Neural cell (in vitro differentiated cells): Measurements from ENCODE around the gene PDK1. TPM values are rescaled to one million over a fixed set of nuclear protein-coding genes. Genes with fewer than 3 reads are reported as not detected.

Source experiments
- H2AFZ ChIP-seq: fragments of 200-600, 300-800 bp; sonication (generic), shearing (Covaris generic); 2 replicates; pipeline ENCODE4 v1.6.0; 2014; ENCODE audit warnings: low read depth, mild to moderate bottlenecking, antibody characterized with exemption, low read length, moderate library complexity
- H3F3A ChIP-seq: fragments of 200-600 bp; shearing (Covaris generic); 2 replicates; pipeline ENCODE4 v1.6.1; 2016; ENCODE audit warnings: mild to moderate bottlenecking, moderate library complexity, mixed read lengths, antibody characterized with exemption, low read length; ENCODE audit not compliant: insufficient read depth, poor library complexity, severe bottlenecking
- H3K27ac ChIP-seq: fragments of 200-600, 300-800 bp; sonication (generic), shearing (Covaris generic); 2 replicates; pipeline ENCODE4 v1.5.1; 2014; ENCODE audit warnings: mild to moderate bottlenecking, low read length, moderate library complexity
- H3K27me3 ChIP-seq: fragments of 300-800, 200-600 bp; sonication (generic), shearing (Covaris generic); 2 replicates; pipeline ENCODE4 v1.6.0; 2014; ENCODE audit warnings: mild to moderate bottlenecking, low read depth, low read length, moderate library complexity; ENCODE audit not compliant: insufficient read depth
- H3K36me3 ChIP-seq: fragments of 300-800, 200-600 bp; sonication (generic), shearing (Covaris generic); 2 replicates; pipeline ENCODE4 v1.5.1; 2014; ENCODE audit warnings: mild to moderate bottlenecking, antibody characterized with exemption, low read length, moderate library complexity; ENCODE audit not compliant: insufficient read depth
- H3K4me2 ChIP-seq: fragments of 300-800, 200-600 bp; sonication (generic), shearing (Covaris generic); 2 replicates; pipeline ENCODE4 v1.6.0; 2014; ENCODE audit warnings: mild to moderate bottlenecking, low read length
- H3K4me3 ChIP-seq: fragments of 300-800, 200-600 bp; sonication (generic), shearing (Covaris generic); 2 replicates; pipeline ENCODE4 v1.5.1; 2014; ENCODE audit warnings: mild to moderate bottlenecking, low read length, moderate library complexity
- H3K79me2 ChIP-seq: fragments of 200-600 bp; shearing (Covaris generic); replicated peaks from 2 replicates; pipeline ENCODE4 v1.6.0; 2014; ENCODE audit warnings: mild to moderate bottlenecking, low read length, moderate library complexity; ENCODE audit not compliant: insufficient read depth
- H3K9ac ChIP-seq: fragments of 300-800, 200-600 bp; sonication (generic), shearing (Covaris generic); 2 replicates; pipeline ENCODE4 v1.6.1; 2016; ENCODE audit warnings: mild to moderate bottlenecking, low read length, mixed read lengths
- H3K9me2 ChIP-seq: fragments of 200-600 bp; shearing (Covaris generic); 2 replicates; pipeline ENCODE4 v1.6.1; 2016; ENCODE audit warnings: mild to moderate bottlenecking, low read length, mixed read lengths; ENCODE audit not compliant: insufficient read depth
- H3K9me3 ChIP-seq: fragments of 200-600, 300-800 bp; sonication (generic), shearing (Covaris generic); 2 replicates; pipeline ENCODE4 v1.6.1; 2016; ENCODE audit warnings: mild to moderate bottlenecking, mixed run types, low read length, moderate library complexity, mixed read lengths
- H4K20me1 ChIP-seq: fragments of 200-600 bp; shearing (Covaris generic); 2 replicates; pipeline ENCODE4 v1.6.1; 2016; ENCODE audit warnings: mild to moderate bottlenecking, mixed run types; ENCODE audit not compliant: insufficient read depth
- EP300 ChIP-seq: fragments of 450-650 bp; conservative IDR thresholded peaks from 2 replicates; pipeline ENCODE4 v1.6.1; 2014; ENCODE audit warnings: antibody characterized with exemption, mild to moderate bottlenecking, moderate library complexity; ENCODE audit not compliant: poor library complexity, severe bottlenecking
- EZH2 ChIP-seq: fragments of 200-600, 300-800 bp; shearing (Covaris generic), sonication (generic); IDR thresholded peaks from 2 replicates; pipeline ENCODE4 v1.6.1; 2014; ENCODE audit warnings: antibody characterized with exemption, low read length, borderline replicate concordance, mild to moderate bottlenecking; ENCODE audit not compliant: insufficient read depth, poor library complexity, severe bottlenecking
- MXI1 ChIP-seq: fragments of 450-650 bp; conservative IDR thresholded peaks from 2 replicates; pipeline ENCODE4 v1.6.1; 2014; ENCODE audit warnings: antibody characterized with exemption, mild to moderate bottlenecking; ENCODE audit not compliant: poor library complexity, severe bottlenecking
- POLR2AphosphoS5 ChIP-seq: IDR thresholded peaks from 2 replicates; pipeline ENCODE4 v1.6.1; 2012
- RAD21 ChIP-seq: fragments of 450-650 bp; conservative IDR thresholded peaks from 2 replicates; pipeline ENCODE4 v1.6.1; 2014; ENCODE audit warnings: antibody characterized with exemption, mild to moderate bottlenecking, moderate library complexity
- SMC3 ChIP-seq: fragments of 450-650 bp; conservative IDR thresholded peaks from 2 replicates; pipeline ENCODE4 v1.6.1; 2014; ENCODE audit warnings: antibody characterized with exemption, mild to moderate bottlenecking, moderate library complexity; ENCODE audit not compliant: poor library complexity
- TAF1 ChIP-seq: IDR thresholded peaks from 2 replicates; pipeline ENCODE4 v1.6.1; 2012; ENCODE audit warnings: low read depth
- polyA plus RNA-seq: library from polyadenylated mRNA; depleted of rRNA; stranded (reverse); fragments of >200 nt; gene quantifications from 2 replicates; pipeline ENCODE4 v1.2.3, GENCODE V29; 2014
- TF ChIP-seq, protein P1 (sequence below): fragments of 450-650 bp; IDR thresholded peaks from 2 replicates; pipeline ENCODE4 v1.5.1; 2014; ENCODE audit warnings: antibody characterized with exemption, mild to moderate bottlenecking, moderate library complexity; ENCODE audit not compliant: poor library complexity, severe bottlenecking
- TF ChIP-seq, protein P2 (sequence below): IDR thresholded peaks from 2 replicates; pipeline ENCODE4 v1.6.1; 2012; ENCODE audit warnings: borderline replicate concordance

Gene PDK1
- polyA plus RNA-seq, 1 donor from 2014 or later: 10.8 TPM

DNA sequence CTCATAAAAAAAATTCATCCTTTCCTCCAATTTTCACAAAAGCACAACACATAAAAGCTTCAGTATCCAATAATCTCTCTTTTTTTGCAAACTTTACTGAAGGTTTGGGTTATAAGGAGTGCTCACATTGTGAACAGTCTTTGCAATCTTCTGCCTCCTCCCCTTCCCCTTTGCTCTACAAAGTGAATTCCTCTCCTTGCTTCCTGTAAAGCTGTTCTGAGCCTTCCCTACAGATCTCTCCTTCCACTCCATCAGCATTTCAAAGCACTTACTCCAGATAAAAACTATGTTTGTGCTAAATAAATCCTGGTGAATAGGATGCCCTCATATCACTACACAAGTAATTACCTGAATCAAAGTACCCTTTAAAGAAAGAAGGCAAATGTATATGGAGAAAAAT lies 4.6 kb upstream of the PDK1 start:
- Histone ChIP-seq H3K27ac (no peak overlapping the region), H3K4me3 (no peak overlapping the region), H3K27me3 (no peaks in the 10 kb centered on the region), H3K9me2 (no peaks in the 10 kb centered on the region), H2AFZ (no peak overlapping the region), H3K79me2 (no peaks in the 10 kb centered on the region), H3K9me3 (no peaks in the 10 kb centered on the region), H3K4me2 (no peak overlapping the region), H3K9ac (no peak overlapping the region), H4K20me1 (no peaks in the 10 kb centered on the region), H3F3A (no peaks in the 10 kb centered on the region), H3K36me3 (no peaks in the 10 kb centered on the region)
- TF ChIP-seq, protein P1, sequence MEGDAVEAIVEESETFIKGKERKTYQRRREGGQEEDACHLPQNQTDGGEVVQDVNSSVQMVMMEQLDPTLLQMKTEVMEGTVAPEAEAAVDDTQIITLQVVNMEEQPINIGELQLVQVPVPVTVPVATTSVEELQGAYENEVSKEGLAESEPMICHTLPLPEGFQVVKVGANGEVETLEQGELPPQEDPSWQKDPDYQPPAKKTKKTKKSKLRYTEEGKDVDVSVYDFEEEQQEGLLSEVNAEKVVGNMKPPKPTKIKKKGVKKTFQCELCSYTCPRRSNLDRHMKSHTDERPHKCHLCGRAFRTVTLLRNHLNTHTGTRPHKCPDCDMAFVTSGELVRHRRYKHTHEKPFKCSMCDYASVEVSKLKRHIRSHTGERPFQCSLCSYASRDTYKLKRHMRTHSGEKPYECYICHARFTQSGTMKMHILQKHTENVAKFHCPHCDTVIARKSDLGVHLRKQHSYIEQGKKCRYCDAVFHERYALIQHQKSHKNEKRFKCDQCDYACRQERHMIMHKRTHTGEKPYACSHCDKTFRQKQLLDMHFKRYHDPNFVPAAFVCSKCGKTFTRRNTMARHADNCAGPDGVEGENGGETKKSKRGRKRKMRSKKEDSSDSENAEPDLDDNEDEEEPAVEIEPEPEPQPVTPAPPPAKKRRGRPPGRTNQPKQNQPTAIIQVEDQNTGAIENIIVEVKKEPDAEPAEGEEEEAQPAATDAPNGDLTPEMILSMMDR: no peak
- TF ChIP-seq EZH2: no peak
- no peak for TF ChIP-seq TAF1
- TF ChIP-seq, protein P2, sequence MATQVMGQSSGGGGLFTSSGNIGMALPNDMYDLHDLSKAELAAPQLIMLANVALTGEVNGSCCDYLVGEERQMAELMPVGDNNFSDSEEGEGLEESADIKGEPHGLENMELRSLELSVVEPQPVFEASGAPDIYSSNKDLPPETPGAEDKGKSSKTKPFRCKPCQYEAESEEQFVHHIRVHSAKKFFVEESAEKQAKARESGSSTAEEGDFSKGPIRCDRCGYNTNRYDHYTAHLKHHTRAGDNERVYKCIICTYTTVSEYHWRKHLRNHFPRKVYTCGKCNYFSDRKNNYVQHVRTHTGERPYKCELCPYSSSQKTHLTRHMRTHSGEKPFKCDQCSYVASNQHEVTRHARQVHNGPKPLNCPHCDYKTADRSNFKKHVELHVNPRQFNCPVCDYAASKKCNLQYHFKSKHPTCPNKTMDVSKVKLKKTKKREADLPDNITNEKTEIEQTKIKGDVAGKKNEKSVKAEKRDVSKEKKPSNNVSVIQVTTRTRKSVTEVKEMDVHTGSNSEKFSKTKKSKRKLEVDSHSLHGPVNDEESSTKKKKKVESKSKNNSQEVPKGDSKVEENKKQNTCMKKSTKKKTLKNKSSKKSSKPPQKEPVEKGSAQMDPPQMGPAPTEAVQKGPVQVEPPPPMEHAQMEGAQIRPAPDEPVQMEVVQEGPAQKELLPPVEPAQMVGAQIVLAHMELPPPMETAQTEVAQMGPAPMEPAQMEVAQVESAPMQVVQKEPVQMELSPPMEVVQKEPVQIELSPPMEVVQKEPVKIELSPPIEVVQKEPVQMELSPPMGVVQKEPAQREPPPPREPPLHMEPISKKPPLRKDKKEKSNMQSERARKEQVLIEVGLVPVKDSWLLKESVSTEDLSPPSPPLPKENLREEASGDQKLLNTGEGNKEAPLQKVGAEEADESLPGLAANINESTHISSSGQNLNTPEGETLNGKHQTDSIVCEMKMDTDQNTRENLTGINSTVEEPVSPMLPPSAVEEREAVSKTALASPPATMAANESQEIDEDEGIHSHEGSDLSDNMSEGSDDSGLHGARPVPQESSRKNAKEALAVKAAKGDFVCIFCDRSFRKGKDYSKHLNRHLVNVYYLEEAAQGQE: no peak
- TF ChIP-seq MXI1: no peak
- no peak for TF ChIP-seq RAD21
- no peak for TF ChIP-seq EP300
- no peak for TF ChIP-seq POLR2AphosphoS5
- TF ChIP-seq SMC3: no peak

DNA sequence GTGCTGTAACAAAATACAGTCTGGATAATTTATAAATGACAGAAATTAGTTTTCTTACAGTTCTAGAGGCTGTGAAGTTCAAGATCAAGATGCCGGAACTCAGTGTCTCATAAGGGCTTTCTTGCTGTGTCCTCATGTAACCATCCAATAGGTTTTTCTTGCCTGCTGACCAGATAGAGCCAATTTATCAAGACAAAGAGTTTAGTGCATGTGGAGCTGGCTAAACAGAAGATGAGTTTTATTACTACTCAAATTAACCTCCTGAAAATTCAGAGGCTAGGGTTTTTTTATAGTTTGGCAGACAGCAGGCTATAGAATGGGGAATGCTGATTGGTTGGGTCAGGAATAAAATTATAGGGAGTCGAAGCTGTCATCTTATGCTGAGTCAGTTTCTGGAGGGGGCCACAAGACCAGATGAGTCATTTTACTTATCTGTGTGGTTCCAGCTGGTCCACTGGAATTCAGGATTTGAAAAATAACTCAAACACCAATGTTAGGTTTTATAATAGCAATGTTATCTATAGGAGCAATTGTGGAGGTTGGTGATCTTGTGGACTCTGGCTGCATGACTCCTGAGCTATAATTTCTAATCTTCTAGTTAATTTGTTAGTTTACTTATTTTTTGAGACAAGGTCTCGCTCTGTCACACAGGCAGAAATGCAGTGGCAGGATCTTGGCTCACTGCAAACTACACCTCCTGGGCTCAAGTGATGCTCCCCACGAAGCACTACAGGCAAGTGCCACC lies 3.2 kb upstream of the PDK1 start:
- no peak overlapping the region for H3K4me2 ChIP-seq
- H3K4me3 ChIP-seq: no peak overlapping the region
- no peaks in the 10 kb centered on the region for H3K9me2 ChIP-seq
- H3K27me3 ChIP-seq: no peaks in the 10 kb centered on the region
- H3K27ac ChIP-seq: no peak overlapping the region
- TF ChIP-seq RAD21 (no peak), MXI1 (no peak), TAF1 (no peak), SMC3 (no peak), EZH2 (no peak), EP300 (no peak), POLR2AphosphoS5 (no peak)
- TF ChIP-seq, protein P1: no peak
- TF ChIP-seq, protein P2: no peak
- H2AFZ ChIP-seq: no peak overlapping the region
- H3K36me3 ChIP-seq: no peaks in the 10 kb centered on the region
- no peaks in the 10 kb centered on the region for H3K79me2 ChIP-seq
- H4K20me1 ChIP-seq: no peaks in the 10 kb centered on the region
- H3F3A ChIP-seq: no peaks in the 10 kb centered on the region
- H3K9ac ChIP-seq: no peak overlapping the region
- H3K9me3 ChIP-seq: no peaks in the 10 kb centered on the region
